Retina (tissue), 1 donor: ENCODE measurements around the gene ST3GAL3.

Source experiments
- DNase-seq: peaks from one replicate; pipeline ENCODE4 v3.0.0-alpha.2; 2016

ST3GAL3 gene

GRCh38 chr1:43970911-43971310 is 263.6 kb downstream of the ST3GAL3 start:
- no peak for DNase-seq

- DNase-seq = no peak
Measured at GRCh38 chr1:43971336-43971980, 264.1 kb downstream of the ST3GAL3 start.

GRCh38 chr1:43973981-43974442 is 266.7 kb downstream of the ST3GAL3 start:
- no peak for DNase-seq

GRCh38 chr1:43974443-43975248 is 267.3 kb downstream of the ST3GAL3 start, which contains the start of gene ATP6V0B:
Gene ATP6V0B (plus strand): TSS chr1:43974960. CDS start chr1:43975041, 81 bp downstream.
- DNase-seq = peak; percentile 96

- DNase-seq = no peak
Measured at GRCh38 chr1:43975249-43975961, 268.1 kb downstream of the ST3GAL3 start.

- no peak for DNase-seq
Measured at GRCh38 chr1:43976045-43976444, 268.7 kb downstream of the ST3GAL3 start.

GRCh38 chr1:43976890-43977289 is 269.6 kb downstream of the ST3GAL3 start:
- DNase-seq = no peak

- DNase-seq = no peak
Measured at GRCh38 chr1:43977376-43978263, 270.3 kb downstream of the ST3GAL3 start.

- DNase-seq = no peak
Measured at GRCh38 chr1:43978264-43978550, 270.9 kb downstream of the ST3GAL3 start.

- peak; percentile 71 for DNase-seq
Measured at GRCh38 chr1:43978551-43979260, 271.4 kb downstream of the ST3GAL3 start, which contains the start of gene B4GALT2. Gene B4GALT2 (plus strand): TSS chr1:43979210. CDS start chr1:43981161, 1,951 bp downstream.

- no peak for DNase-seq
Measured at GRCh38 chr1:43979261-43979527, 271.9 kb downstream of the ST3GAL3 start.

- peak; percentile 75 for DNase-seq
Measured at GRCh38 chr1:43979528-43980254, 272.4 kb downstream of the ST3GAL3 start.

- DNase-seq = peak; percentile 18
Measured at GRCh38 chr1:43980255-43981134, 273.2 kb downstream of the ST3GAL3 start.
